HG03432 (cell line): ENCODE measurements around the gene FMNL2.

Source experiments
- ATAC-seq: cut with Tn5 transposase; IDR thresholded peaks from one replicate; pipeline ENCODE4 v1.9.1; 2021; ENCODE audit warnings: mild to moderate bottlenecking, moderate library complexity; ENCODE audit not compliant: unreplicated experiment

The FMNL2 gene

DNA sequence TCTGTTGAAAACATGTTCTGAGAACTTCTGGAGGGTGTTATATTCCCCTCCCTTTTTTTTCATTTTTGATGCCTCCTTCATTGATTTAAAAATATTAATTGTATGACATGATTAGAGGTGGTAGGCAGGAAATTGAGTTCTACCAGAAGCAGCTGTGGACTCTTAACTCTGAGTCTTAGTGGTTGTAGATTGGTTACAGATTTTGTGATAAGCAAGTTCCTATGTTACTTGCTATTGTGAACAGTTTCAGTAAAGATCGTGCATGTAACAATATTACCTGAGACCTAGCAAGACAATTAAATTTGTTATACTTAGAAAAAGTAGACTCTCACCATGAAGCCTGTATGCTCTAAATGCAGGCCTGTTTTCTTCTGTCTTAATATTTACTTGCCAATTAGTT, 294.2 kb downstream of the FMNL2 start:
- no peak for ATAC-seq

DNA sequence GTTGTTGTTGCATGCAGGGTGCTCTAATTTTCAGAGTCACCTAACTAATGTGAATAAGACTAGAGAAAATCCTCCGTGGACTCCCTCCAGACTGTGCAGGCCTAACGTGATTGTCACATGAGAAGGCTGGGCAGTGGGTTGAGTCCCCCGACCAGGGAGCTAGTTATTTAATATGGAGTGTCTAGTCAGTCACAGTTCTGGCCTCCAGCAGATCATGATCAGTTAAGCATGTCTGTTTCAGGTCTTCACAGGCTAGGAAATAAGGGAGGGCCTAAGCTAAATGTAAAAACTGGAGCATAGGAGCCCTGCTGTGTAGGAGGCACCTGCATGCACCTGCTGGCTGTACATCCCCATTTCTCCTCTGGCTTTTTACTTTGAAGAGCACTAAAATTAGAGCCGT, 295.5 kb downstream of the FMNL2 start:
- no peak for ATAC-seq

DNA sequence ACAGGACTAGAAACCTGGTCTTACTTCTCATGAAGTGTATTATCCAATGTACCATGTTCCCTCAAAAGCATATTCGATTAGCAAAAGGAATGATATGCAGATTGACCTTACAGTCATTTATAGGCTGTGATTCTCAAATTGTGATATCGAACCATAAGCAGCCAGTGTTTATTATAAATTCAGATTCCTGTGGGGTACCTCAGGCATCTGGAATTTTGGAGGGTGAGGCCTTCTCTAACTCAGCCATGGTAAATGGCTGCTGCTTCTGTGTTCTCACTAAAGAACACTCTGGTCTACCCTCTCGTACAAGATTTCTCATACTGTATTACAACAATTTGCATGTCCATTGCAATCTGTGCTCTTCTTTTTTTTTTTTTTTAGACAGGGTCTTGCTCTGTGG, 297.8 kb downstream of the FMNL2 start:
- no peak for ATAC-seq

DNA sequence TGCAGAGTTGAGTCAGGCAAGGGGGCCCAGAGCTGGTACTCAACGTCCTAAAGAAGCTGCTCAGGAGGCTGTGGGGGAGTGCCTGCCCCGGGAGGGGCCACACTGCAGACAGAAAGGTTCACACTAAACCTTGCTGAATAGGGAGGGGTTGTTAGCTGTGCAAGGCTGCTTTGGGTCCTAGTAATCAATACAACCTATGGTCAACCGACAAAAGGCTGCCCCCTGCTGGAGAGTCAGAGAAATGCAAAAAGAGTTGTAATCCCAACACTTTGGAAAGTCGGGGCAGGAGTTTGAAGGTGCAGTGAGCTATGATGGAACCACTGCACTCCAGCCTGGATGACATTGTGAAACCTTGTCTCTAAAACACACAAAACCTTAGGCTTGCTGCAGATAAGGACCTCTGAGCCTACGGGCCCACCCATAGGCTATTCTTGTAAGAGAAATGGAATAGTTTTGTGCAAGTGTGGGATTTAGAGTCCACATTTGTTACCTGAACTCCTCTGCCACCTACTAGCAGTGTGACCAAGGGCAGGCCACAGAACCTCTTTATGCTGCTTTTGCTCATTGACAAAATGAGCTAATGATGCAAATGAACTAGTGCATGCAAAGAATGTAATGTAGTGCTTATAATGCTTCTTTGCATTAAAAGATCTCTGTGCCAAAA, 300.8 kb downstream of the FMNL2 start:
- peak; percentile 74 for ATAC-seq

DNA sequence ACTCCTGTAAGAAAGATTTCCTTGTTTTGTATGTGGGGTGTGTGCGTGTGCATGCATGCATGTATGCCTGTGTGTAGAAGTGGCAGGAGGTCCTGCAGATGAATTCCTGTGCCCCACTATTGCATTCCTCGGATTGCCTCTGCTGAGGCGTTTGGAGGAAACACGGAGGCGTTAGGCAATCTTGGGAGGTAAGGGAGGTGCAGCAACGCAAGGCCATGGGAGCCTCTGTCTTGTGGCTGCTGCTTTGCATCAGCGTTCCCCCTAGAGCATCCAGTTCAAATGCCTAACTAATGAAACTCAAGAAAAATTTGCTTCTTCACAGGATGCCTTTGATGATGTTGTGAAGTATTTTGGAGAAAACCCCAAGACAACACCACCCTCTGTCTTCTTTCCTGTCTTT, 302.3 kb downstream of the FMNL2 start:
- ATAC-seq = no peak

DNA sequence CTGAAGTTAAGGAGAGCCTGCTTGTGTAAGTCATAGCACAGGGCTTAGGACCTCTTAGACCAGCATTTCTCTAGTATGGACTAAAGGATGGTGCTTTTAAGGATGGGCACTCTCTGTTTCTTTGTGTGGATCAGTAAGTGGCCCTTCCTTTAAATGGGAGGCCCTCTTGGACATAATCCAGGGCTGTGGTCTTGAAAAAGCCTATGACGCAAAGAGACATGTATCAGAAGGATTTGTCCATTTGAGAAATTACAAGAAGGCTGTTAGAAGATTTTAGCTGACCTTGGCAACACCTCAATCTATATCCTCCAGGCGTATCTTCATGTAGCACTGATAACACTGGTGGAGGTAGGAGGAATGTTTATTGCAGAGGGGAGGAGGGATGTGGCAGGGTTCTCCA, 303.1 kb downstream of the FMNL2 start:
- ATAC-seq = no peak

DNA sequence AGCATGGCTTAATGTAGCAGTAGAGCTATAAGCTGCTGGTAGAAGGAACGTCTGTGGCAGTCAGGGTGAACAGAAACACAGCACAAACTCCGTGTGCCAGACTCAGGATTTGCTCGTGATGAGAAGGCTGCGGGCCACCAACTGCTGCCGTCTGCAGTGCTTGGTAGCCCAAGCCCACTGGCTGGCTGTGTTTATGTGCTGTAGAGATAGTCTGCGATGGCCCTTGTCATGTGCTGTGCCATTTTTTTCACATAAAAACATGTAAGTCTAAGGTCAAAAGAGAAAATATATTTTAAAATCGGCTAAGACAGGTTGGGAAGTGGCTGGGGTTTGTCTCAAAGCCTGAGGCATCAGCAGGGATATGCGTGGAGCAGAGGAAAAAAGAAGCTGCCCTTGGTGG, 303.6 kb downstream of the FMNL2 start:
- ATAC-seq = no peak

DNA sequence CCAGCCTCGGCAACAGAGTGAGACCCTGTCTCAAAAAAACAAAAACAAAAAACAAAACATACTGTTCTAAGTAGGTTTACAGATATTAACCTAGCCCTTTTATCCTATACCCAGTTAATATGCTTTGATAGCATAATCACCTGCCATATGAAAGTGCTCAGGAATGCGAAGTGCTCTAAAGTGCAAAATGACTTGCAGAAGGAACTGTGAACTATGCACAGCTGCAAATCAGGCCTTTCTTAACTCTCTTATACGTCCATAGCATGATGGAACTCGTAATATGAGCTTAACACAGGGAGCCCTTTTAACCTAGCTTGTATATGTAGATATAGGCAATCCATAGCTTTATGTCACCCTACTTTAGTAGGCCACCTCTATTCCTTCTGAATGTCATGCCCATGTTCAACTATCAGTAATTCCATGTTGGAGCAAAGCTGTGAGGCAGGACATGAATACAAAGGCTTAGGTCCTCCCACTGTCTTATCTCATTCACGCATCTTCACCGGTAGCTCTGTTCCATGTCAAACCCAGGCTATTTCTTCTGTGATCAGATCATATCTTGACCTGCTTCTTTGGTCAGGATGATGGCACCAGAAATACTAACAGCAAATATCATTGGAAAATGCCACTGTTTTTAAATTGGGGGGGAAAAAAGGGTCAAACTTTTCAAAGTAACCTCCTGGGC, 309.4 kb downstream of the FMNL2 start:
- ATAC-seq = no peak

DNA sequence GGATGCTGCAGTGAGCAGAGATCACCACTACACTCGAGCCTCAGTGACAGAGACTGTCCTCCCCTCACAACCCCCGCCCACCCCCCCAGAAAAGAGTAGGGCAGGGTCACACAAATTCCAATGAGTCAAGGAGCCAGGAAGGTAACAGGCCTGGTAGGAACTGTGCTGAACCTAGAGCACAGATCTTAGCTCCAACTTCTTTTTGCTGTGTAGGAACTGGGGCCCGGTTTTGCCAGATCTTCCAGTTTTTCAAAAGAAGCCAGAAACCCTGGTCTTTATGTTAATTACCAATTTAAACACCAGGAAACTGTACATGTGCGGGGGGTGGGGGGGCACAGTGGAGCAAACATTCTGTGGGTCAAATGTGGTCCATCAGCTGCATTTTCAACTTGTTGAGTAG, 311.3 kb downstream of the FMNL2 start:
- ATAC-seq = no peak

DNA sequence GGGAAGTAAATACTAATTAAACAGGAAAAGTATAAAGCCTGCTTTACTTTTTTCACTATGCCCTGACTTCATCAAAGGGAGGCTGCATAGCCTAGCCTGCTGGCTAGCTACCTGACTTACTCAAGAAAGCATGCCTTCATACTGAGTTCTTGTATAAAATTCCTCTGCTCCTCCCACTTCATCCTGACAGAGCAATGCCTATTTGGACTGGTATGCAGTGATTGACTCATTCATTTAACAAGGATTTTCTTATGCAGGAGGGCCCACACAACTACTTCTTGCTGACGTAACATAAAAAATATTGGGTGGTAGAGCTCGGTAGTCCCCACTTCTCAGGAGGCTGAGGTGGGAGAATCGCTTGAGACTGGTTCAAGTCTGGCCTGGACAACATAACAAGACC, 311.8 kb downstream of the FMNL2 start:
- ATAC-seq = no peak

DNA sequence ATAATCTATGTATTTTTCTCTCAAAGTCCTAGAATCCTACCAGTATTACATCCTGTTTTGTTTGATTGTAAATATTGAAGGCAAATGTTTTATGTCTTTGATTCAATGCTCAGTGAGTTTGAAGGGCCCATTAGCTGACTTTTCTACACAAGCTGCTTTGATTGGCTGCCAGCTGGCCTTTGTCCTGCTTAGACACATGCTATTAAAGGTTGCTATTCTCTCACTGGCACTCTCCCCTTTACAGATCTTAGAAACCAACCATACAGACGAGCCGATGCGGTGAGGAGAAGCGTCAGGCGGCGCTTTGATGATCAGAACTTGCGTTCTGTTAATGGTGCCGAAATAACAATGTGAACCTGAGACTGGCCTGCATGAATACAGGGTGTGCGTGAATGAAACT, 312.6 kb downstream of the FMNL2 start:
- no peak for ATAC-seq

DNA sequence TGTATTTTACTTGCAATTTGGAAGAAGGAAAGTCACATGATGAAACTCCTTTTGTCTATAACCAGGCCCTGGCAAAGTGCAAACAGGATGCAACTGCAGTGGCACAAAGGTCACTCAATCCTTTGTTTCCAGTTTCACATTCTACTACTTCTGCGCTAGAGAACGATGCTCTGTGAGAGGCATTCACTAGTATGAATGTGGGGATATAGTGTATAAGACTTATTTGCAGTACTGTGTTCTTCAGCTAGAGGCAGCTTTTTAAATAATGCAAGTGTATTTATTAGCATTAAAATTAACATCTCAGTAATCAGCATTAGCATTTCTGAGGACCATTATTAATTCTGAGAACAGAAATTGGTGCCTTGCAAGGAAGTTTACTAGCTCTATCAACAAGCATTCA, 313.4 kb downstream of the FMNL2 start:
- ATAC-seq = no peak

DNA sequence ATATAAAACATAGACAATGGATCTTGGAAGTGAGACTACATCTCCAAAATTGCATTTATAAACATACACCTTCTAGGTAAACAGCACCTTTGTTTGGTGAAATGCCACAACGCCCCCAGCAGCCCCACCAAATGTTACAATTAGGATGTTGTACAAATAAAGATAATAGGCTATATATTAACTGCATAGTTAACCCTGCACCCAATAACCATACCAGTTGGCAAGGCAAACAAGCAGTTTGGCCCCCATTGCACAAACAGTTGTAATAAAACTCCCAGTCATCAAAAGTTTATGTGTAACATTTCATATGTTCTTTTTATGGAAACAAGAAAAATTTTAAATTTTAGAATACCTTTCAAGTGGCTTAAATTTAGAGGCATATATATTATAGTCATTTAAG, 315.0 kb downstream of the FMNL2 start:
- ATAC-seq = no peak

DNA sequence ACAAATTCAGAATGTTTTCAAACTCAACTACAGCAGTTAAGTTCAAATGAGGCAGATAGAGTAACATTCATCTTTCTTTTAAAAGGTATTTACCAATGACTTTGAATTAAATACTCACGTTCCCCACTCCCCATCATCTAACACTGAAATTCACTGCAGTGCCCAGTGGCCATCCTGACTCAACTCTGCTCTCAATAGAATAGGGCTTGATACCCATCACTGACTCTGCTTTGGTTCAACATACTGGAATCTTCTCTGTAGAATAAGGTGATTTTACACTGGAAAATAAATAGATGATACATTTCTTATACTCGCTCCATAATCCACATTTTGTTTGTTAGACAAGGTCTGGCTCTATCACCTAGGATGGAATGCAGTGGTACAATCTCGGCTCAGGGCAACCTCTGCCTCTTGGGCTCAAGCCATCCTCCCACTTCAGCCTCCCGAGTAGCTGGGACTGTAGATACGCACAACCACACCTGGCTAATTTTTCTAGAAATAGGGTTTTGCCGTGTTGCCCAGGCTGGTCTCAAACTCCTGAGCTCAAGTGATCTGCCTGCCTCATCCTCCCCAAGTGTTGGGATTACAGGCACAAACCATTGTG, 315.9 kb downstream of the FMNL2 start:
- no peak for ATAC-seq

DNA sequence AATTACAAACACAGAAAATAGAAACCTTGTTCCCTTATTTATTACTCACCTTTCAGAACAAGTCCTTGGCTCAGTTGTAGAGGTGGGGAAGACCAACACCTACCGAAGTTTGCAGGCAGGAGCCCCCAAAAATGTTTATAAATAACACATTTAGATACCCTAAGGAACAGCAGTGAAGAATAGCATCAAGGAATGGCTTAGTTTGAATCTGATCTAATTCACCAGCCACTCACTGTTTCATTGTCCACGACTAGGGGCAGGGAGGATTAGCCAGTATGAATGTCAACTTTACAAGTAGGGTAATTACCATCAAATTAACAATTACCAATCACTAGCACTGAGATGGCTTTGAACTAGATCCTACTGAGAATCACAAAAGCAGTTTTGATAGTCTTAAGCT, 316.9 kb downstream of the FMNL2 start:
- ATAC-seq = no peak

DNA sequence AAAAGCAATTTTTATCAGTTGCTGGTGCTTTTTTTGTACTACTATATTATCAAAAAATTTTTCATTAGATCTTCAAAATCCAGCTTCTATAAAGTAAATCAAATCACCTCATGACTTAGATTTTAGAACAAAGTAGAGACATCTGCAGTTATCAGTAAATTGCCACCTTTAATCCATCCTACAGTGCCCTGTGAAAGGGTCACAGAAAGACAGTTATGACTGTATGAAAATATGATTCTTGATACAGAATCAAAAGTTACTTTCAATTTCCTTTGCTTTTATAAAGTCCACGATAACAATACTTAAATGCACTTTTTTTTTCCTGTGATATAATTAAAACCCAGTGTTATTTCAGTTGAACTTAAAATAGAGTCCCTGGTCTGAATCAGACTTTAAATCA, 320.9 kb downstream of the FMNL2 start:
- peak; percentile 39 for ATAC-seq

DNA sequence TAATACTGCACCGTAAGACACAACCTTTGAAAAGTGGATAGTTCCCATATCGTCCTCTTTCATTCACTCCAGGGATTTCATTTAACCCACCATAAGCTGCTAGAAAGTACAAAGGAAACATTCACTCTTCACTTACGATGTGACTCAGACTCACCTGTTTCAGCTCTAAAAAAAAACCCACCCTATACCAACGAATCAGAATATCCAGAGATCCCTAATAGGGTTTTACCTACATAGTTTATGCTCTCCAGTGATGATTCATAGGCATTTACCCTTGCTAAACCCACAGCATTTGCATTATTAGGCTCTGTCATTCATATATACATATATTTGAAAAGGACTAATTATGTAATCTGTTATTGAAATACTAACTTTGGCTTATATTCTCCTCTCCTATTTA, 322.1 kb downstream of the FMNL2 start:
- ATAC-seq = peak; percentile 78

DNA sequence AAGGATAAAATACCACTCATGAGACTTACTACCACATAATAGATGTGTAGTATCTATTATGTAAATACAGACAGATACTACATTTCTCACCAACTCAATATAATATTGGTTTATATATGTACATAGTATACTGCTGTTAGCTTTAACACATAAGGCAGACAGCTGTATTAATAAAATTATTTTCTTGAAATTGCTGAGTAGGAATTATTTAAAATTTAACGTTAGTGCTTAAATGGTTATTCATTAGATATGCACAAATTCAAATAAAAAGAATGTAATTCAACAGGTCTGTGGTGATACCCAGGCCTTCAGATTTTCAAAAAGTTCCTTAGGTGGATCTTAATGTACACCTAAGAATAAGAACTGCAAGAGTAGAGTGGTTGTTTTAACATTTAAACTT, 323.2 kb downstream of the FMNL2 start:
- ATAC-seq = no peak

DNA sequence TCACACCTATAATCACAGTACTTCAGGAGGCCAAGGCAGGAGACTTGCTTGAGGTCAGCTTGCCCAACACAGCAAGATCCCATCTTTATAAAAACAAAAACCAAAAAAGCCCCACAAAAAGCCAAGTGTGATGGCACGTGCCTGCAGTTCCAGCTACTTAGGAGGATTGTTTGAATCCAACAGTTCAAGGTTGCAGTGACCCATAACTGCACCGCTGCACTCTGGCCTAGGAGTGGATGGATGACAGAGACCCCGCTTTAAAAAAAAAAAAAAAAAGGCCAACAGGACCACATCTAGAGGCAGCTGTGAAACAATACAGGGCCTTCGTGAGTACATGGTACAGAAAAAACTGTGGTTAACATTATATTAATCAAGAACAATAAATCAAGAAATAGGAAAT, 326.1 kb downstream of the FMNL2 start:
- no peak for ATAC-seq

DNA sequence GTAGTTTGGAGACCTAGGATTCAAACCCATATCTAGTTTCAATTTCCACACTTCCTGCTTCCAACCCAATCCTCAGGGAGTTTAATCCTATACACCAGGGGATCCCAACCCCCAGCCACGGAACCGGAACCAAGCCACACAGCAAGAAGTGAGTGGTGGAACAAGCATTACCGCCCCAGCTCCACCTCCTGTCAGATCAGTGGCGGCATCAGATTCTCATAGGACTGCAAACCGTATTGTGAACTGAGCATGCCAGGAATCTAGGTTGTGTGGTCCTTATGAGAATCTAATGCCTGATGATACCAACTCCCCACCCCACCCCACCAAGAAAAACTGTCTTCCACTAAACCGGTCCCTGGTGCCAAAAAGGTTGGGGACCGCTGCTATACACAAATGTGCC, 329.8 kb downstream of the FMNL2 start:
- no peak for ATAC-seq

DNA sequence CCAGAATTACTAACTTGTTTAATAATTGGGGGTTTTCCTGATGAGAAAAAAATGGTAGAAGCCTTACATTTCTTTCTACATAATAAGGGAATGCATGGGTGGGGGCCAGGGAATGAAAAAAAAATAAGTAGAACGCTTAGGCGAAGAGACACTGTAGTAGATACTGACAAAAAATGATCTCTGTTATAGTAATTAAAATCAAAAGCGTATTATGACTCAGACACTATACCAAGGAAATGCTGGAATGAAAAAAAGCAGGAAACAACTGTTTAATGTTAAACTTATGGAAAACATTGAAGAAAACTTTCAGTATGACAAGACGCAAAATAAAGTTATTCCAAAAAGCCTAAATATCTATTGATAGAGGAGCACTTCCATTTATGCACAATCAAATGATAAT, 339.4 kb downstream of the FMNL2 start:
- ATAC-seq = no peak

DNA sequence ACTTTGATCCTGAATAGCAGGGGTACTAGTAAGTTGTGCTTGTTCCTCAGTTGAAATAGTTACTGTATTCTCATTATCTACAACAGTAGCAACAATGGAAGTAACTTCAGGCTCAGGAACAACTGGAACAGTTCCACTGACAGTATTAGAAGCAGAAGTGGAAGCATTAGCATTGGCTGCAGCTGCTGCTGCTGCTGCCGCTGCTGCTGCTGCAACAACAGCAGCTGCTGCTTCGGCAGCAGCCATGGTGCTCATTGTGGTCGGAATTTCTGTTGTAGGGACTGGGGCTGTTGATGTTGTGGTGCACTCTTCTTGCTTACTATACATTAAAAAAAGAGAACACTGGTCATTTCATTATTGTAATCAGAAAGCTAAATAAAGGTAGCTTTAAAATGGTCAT, 341.5 kb downstream of the FMNL2 start:
- ATAC-seq = no peak

DNA sequence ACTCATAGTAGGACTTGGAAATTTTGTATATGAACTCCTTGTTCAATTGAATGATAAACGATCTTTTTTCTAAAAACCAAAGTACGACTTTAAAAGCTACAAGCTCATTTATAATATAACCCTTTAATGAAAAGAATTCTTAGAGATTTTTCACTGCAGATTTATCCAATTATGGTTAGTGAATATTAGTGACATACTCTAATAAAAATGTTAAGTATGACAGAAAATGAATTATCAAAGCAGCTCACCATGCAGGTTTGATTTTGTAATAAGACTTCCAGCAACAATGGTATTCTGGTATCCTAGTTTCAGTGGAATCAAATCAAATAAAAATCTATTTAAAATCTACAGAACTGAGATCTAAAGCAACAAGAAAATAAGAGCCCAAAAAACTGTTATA, 343.8 kb downstream of the FMNL2 start:
- no peak for ATAC-seq
